NCI-H2227 treated with DMSO at 0.1 percent for 48 hours (cell line): ENCODE measurements around the gene ADAMTSL3.
"Not testable (repeated sequence)": the region's sequence is repeated elsewhere in the genome, so short reads cannot be mapped to it uniquely, and the experiment has no call there.

Experiments
- DNase-seq: peaks from one replicate; lab custom pipeline; 2025; lab: John Stamatoyannopoulos, UW

The ADAMTSL3 gene

DNA sequence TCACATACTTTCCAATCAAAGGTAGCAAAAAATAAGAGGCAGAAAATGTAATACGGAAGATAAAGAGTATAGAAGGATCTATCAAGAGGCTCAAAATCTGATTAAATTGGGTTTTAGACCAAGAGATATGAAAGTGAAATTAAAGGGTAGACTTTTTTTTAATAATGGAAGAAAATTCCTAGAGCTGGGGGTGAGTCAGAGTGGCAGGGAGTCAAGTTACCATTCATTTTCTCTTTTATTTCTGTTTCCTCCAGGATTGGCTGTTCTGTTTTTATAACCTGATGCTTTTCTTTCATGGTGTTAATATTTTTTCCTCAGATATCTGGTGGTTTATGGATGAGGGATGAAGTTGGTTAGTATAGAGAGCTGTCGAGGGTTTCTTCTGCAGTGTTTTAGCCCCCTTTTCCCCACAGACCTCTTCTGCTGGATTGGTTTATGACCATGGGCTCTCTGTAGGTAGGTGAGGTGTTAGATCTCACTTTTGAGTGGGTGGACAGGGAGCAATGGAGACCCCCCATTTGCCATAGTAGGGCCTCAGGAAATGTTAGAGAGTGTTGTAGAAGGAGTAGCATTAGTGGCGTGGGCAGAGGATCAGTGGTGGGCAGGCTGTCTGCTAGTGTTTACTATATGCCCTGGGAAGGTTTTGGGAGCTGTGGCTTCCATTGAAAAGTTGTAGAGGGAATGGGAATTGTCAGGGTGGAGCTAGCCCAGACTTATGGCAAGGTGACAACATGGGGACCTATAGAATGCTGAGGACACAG is 380.1 kb downstream of the ADAMTSL3 start:
- DNase-seq = no peak

DNA sequence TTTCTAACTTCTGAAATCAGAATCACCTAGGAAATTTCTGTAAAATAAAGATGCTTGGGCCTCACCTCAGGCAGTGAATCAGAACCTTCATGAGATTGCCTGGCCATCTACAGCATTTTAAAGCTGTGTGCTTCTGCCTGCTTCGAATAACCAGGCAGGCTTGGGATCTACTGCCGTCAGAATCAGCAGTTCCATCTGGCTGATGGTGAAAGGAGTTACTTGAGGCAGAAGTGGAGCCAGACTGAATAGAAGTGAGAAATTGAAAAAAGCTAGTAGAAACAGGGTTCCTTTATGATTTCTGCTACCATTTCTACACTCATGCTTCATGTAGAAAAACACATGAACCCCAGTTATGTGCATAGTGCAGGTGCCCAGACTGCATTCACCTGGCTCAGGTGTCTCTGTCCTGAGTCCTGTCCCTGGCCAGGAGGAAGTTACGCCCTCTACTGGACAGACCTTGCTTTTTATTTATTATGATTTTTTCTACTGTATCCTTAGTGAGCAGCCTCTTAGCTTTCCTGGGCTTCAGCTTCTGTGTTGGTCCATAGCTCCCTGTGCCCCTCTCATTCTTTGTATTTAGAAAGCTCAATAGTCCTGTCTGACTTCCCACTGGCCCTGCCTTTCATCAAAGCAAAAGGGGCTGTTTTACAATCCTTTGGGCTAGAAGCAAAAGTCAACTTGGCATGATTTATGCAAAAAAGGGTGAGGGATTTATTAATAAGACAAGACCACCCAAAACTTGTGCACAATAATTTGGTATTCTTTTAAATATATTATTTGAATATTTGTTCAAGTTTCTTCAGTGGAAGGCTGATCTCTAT is 380.9 kb downstream of the ADAMTSL3 start:
- DNase-seq = no peak

DNA sequence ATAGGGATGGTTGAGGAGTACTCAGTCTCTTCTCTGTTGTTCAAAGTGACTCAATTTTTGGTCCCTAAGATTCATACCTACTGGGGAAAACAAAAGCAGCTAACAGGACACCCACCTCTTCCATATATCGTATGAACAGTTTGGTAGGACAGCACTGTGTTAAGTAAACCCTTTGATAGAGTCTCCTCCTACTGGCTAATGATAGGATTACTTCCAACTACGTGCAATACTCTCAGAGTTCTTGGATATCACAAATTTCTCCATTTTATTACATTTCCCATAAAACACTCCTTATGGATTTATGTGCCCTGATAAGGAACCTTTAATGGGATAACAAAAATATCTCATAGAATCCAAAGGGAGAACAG is 381.5 kb downstream of the ADAMTSL3 start:
- DNase-seq = peak; percentile 18

DNA sequence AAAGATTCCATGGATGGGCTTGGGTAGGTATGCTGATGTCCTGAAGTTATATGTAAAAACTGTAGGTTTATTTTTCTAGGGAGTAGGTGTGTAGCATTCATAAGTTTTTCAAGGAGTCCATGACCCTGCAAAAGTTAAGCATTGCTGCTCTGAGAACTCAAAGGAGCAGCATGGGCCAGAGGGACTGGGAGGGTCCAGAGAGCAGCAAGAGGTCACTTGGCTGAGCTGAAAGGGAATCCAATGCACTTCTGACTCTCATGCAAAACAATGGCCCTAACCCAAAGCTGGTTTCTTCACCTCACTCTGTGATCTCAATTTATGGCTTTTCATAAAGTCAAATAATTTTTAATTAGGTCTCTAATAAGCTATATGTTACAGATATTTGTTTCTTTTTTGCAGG is 383.4 kb downstream of the ADAMTSL3 start:
- DNase-seq = no peak

DNA sequence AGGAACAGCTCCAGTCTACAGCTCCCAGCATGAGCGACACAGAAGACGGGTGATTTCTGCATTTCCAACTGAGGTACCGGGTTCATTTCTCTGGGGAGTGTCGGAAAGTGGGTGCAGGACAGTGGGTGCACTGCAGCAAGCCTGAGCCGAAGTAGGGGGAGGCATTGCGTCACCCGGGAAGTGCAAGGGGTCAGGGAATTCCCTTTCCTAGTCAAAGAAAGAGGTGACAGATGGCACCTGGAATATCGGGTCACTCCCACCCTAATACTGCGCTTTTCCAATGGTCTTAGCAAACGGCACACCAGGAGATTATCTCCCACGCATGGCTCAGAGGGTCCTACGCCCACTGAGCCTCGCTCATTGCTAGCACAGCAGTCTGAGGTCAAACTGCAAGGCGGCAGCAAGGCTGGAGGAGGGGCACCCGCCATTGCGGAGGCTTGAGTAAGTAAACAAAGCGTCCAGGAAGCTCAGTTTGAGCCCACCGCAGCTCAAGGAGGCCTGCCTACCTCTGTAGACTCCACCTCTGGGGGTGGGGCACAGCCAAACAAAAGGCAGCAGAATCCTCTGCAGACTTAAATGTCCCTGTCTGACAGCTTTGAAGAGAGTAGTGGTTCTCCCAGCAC is 388.6 kb downstream of the ADAMTSL3 start:
- DNase-seq = peak; percentile 13

DNA sequence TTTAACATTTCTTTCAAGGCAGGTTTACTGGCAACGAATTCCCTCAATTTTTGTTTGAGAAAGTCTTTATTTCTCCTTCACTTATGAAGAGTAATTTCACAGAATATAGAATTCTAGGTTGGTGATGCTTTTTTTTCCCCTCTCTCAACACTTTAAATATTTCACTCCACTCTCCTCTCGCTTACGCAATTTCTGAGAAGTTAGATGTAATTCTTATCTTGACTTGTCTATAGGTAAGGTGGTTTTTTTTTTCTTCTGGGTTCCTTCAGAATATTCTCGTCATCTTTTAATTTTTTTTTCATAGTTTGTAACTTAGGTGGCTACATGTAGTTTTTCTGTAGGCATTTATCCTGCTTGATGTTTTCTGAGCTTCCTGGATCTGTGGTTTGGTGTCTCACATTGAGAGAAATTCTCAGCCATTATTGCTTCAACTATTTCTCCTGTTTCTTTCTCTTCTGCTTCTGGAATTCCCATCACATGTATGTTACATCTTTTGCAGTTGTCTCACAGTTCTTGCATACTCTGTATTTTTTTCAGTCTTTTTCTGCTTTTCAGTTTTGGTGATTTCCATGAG is 392.2 kb downstream of the ADAMTSL3 start:
- no peak for DNase-seq

DNA sequence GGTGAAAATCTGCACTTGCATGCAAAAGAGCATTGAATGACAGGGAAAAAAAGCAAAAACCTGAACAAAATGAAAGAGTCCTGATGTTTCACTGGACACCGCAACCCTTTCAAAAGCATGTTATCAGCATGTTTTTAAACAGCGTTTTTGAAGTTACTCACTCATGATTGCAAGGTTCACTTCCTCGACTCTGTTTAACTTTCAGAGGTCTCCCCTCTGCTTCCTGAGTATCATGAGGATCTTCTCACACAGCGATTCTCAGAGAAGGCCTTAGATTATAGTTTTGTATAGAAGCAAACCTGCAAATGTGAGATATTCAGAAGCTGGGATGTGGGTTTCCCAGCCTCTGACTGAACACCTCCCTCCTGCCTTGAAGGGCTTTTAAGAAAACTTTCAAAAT is 395.6 kb downstream of the ADAMTSL3 start:
- DNase-seq = not testable (repeated sequence)

DNA sequence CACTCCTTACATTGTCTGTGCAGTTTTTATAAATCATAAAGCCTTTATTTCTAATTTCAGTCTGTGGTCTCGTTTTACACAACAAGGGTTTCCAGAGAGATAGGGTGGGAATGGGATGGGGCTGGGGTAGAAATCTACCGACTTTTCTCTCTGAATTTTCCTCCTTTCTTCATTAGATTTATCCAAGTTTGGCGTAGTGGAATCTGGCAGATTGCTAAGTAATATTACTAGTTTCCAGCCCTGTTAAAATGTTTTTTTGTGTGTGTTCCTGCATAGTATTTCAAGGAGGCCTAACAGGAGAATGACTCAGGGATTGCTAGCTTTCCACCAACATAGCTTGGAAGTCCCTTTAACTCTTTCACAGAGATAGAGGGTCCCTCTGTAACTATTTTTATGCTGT is 396.2 kb downstream of the ADAMTSL3 start:
- no peak for DNase-seq

DNA sequence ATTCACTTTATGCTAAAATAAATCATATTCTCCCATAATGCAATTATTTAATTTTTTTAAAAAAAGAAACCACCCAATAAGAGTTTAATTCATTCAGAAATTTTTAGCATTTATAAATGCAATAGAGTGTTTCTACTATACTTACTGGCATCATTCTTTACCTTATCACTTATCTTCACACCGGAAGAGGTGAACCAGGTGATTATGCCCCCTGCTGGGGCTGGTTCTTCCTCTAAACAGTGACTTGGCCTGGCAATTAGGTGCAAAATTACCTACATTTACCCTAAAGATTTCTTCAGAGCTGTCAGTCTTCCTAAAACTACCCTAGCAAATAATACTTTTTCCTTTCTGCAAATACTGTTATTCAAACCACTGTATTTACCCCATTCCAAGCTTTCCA is 397.2 kb downstream of the ADAMTSL3 start:
- not testable (repeated sequence) for DNase-seq

DNA sequence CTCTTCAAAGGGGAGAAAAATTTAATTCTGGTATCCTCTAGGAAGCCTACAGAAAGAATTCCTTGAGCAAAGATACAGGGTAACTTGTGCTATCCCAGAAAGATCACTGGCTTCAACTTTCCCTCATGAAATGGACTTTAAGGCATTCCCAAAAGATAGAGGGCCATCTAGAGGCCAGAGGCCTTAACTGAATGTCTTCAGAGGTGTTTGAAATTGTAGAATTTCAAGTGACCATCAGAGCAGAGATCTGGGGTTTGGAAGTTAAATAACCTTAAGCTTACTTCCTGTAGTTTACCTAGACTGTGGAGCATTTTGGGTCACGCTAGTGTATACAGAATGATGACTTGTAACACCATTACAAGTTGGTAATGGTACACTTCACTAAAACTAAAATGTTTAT is 400.6 kb downstream of the ADAMTSL3 start:
- not testable (repeated sequence) for DNase-seq

DNA sequence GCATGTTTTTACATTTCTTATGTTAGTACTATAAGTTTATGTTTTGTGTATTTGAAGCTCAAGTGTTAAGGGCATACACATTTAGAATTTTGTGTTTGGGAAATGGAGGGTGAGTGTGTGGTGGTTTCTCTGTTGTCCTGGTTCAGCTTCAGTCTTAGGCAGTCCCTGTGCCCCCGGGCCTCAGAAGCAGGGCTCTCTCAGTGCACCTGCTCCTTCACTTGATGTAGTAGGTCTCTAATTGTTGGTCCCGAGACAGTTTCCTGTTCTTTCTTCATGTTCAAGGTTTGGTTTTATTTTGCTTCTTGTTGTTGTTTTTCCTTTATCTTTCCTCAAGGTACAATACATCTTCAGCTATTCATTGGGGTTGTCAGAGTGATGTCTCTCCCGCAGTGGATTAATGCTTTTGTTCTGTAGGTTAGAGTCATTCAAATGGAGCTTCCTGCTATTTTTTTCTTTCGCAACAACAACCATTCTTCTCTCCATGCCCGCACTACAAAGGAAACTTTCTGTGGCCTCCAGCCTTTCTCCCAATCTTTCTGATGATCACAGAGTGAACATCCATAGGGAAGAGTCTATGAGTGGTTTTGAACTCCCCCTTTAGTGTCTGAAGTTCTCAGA is 403.9 kb downstream of the ADAMTSL3 start:
- no peak for DNase-seq

DNA sequence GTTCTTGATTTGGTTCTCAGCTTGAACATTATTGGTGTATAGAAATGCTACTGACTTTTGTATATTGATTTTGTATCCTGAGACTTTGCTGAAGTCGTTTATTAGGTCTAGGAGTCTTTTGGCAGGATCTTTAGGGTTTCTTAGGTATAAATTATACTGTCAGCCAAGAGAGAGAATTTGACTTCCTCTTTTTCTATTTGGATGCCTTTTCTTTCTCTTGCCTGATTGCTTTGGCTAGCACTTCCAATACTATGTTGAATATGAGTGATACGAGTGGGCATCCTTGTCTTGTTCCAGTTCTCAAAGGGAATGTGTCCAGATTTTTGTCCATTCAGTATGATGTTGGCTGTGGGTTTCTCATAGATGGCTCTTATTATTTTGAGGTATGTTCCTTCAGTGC is 409.8 kb downstream of the ADAMTSL3 start:
- DNase-seq = not testable (repeated sequence)

DNA sequence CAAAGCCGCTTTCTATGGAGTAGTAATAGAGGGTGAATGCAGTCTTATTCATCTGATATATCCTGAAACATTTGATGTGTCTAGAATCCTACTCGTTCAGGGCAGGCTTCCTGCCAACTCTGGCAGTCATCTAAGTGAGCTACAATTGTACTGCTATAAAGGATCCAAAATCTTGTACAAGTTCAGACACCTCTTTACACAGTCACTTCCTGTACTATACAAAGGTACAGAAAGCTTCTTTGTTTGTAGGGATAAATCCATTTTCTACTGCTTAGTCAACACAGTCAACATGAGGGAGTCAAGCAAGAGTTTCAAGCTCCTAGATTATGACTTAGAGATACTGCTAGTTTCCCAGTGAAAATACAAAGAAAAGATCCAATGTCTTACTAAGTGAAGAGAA is 414.8 kb downstream of the ADAMTSL3 start:
- DNase-seq = not testable (repeated sequence)

DNA sequence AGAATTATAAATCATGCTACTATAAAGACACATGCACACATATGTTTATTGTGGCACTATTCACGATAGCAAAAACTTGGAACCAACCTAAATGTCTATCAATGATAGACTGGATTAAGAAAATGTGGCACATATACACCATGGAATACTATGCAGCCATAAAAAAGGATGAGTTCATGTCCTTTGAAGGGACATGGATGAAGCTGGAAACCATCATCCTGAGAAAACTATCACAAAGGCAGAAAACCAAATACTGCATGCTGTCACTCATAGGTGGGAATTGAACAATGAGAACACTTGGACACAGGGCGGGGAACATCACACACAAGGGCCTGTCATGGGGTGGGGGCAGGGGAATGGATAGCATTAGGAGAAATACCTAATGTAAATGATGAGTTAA is 424.1 kb downstream of the ADAMTSL3 start:
- not testable (repeated sequence) for DNase-seq

DNA sequence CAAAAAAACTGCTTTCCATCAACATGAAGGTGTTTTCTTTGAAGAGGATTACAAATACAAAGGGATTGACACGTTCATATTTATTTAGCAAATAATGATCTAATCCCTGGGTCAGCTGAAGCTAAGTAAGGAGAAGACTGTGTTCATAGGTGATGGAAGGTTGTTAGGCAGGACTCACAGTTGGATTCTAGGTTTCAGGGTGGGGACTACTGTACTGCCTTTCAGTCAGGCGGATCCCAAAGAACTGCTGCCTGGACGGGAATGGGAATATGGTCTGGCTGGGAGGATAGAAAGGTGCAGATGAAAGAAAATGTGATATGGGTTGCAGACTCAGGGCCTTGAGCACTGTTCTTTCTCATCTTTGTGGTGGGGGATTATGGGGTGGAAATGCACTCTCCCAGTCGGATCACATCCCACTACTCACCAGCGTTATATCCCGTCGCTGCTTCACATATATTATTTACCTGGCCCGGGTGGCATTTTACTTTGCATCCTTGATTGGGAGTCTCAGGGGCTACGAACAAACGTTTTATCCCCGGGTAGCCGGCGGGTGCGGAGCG is 425.5 kb downstream of the ADAMTSL3 start:
- DNase-seq = not testable (repeated sequence)

DNA sequence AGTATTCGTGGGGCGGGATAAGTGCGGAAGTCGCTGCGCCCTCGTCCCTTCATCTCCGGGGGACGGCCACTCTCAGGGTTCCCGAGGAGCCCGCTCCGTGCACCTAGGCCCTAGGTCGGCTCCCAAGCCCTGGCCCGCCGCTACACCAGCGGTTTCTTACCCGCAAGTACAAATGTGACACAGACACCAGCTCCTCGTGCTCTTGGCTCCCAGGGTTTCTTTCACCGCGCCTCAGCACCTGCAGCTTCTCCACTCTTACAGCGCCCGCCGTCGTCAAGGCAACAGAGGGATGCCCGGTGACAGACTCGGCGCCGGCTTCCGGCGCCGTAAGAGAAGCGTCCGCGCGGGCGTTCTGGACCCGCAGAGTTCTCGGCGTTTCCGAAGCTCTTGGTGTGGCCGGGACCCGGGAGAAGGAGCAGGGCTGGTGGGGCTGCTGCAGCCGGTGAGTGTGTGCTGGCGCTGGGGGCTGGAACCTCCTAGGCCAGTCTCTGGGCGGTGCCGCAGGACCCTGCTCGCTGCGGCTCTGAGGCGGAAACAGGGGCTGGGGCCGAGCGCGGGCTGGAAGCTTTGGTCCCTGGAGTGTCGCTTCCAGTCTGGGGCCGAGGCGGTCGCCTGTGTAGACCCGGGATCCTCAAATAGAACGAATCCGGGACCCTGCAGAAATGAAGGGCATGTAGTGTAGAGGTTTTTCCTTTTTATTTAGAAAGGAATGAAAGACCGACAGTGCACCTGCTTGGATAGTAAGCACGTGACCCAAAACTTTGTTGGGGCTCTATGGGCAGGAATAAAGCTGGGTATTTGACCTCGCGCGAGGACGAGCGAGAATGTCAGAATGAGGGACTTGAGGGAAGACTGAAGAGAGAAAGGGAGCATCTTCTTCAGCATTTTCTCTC is 426.2 kb downstream of the ADAMTSL3 start:
- peak; percentile 55 for DNase-seq

DNA sequence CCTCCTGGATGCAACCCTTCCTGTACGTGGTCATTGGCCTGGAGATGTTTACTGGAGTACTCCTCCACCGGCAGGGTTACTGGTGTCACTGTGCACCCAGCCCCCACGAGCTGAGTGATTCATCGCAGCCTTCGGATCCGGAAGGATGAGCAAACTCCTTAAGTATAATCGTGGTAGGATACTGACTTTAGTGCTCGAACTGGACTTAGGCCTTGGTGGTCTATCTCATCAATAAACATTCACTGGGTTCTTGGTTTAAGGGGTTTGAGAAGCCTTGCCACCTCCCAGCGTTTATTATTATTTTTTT is 426.8 kb downstream of the ADAMTSL3 start:
- DNase-seq = not testable (repeated sequence)

DNA sequence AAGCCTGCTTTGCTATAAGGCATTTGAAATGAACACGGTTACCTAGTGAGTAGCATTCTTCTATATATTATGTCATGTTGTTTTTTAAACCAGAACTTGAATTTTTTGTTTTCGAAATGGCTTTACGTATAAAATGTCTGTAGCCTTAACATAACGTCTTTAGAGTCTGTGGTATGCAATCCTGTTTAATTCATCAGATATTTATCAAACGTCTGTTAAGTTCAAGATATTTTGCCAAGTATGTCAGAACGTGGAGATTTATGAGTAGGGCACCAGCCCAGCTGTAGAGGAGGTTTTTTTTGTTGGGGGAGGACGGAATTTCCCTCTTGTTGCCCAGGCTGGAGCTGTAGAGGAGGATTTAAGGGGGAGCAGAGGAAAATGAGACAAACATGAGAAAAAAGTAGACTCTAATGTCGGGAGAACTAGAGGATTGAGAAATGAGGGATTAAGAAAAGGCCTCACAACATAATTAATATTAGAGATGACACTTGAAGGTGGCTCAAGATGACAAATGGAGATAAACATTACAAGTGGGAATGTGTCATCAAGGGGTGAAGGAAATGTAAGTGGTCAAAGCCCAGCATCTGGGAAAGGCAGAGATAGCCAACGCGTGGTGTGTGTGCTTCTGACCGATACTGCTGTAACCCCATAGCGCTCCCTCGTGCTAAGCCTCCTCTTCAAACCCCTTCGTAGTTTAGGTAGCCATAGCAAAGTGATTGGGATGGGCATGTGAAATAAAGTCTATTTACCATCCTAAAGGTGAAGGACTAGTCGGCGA is 427.7 kb downstream of the ADAMTSL3 start:
- DNase-seq = no peak

DNA sequence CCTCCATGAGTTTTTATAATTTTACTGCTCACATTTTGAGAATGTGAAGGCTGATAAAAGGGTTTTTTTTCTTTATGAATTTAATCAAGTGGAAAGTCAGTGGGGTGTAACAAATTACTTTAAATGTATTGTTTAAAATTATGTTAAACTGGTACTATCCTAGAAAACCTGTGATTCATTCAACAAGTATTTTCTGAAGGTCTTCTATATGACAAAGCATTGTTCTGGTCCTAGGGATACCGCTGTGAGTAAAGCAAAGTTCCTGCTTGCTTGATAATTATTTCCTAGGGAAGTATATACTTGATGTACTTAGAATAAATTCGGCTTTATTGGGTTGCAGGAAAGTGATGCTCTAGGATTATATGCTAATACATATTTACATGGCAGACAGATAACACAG is 428.8 kb downstream of the ADAMTSL3 start:
- no peak for DNase-seq

DNA sequence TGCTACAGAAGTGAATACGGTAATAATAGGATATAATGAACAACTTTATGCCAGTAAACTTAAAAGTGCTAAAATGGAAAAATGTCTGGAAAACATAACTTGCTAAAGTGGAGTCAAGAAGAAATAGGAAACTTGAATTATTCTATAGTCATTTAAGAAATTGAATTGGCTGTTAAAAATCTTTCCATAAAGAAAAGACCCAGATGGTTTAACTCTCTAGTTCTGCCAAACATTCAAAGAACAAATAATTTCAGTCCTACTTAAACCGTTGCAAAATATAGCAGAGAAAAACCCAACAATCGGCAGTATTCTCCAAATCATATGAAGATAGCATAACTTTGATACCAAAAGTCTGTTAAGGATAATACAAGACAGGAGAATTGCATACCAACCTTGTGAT is 432.1 kb downstream of the ADAMTSL3 start:
- not testable (repeated sequence) for DNase-seq
